HepG2 (cell line): ENCODE results near the gene ZMIZ1. TPM values are rescaled to one million over a fixed set of nuclear protein-coding genes. Genes with fewer than 3 reads are reported as not detected.

Source experiments
- ATAC-seq: fragments of 200-7000 bp; cut with Tn5 transposase; 3 replicates; pipeline ENCODE4 v1.9.1; 2020; ENCODE audit warnings: mild to moderate bottlenecking, moderate library complexity
- BruUV-seq: library from RNA; stranded (reverse); fragments of 400-500 nt; replicated peaks from 2 replicates; lab custom pipeline; 2021; lab: Mats Ljungman, UMichigan
- CTCF ChIA-PET: fragments of 300-600 bp; formaldehyde crosslinking; extraction: SDS; loops from one replicate; lab custom pipeline; 2021; ENCODE audit warnings: low total read pairs, inconsistent platforms, low intra/inter-chr PET ratio; lab: Yijun Ruan, JAX
- POLR2A ChIA-PET: fragments of 350-600 bp; sonication (Branson Sonifier 250); formaldehyde crosslinking; loops from one replicate; lab custom pipeline; 2020; ENCODE audit warnings: antibody characterized with exemption, inconsistent platforms; lab: Yijun Ruan, JAX
- DNase-seq: peaks from one replicate; pipeline ENCODE4 v3.0.0-alpha.2; 2015; ENCODE audit warnings: low spot score
- FAIRE-seq: peaks from 3 replicates; lab custom pipeline; 2011; peaks lifted over from hg19 to GRCh38; lab: Jason Lieb, UNC
- H2AFZ ChIP-seq: one replicate; pipeline ENCODE4 v1.6.1; 2011; ENCODE audit warnings: low read length, inconsistent platforms
- H3K27ac ChIP-seq: fragments of 300-600 bp; 3 replicates; pipeline ENCODE4 v1.8.0; 2011; ENCODE audit warnings: mixed run types, mild to moderate bottlenecking, mixed read lengths, low read length, inconsistent platforms; ENCODE audit not compliant: insufficient read depth; ENCODE audit errors: extremely low read length
- H3K27me3 ChIP-seq, 2 experiments: fragments of 200-600 bp in 1 of 2; 2 replicates in 1 of 2; 3 replicates in 1 of 2; pipeline versions ENCODE4 v1.6.0 to v1.8.0; 2011; ENCODE audit warnings: low read length in 2 of 2, mild to moderate bottlenecking in 2 of 2, moderate library complexity in 2 of 2, inconsistent platforms in 1 of 2; ENCODE audit not compliant: insufficient read depth in 2 of 2, control insufficient read depth in 1 of 2
- H3K36me3 ChIP-seq, 2 experiments: fragments of 200-600 bp in 1 of 2; replicated peaks in 1 of 2; 2 replicates in 1 of 2; 3 replicates in 1 of 2; pipeline versions ENCODE4 v1.5.1 to v1.8.0; 2011; ENCODE audit warnings: low read length in 2 of 2, inconsistent platforms in 1 of 2; ENCODE audit not compliant: insufficient read depth in 2 of 2, control insufficient read depth in 1 of 2
- H3K4me1 ChIP-seq: 2 replicates; pipeline ENCODE4 v1.5.1; 2012; ENCODE audit warnings: low read length, inconsistent platforms; ENCODE audit not compliant: insufficient read depth
- H3K4me2 ChIP-seq: 2 replicates; pipeline ENCODE4 v1.6.0; 2011; ENCODE audit warnings: low read depth, low read length, inconsistent platforms
- H3K4me3 ChIP-seq, 3 experiments: fragments of 200-600 bp in 1 of 3; sonication (generic), shearing (Covaris generic) in 1 of 3; replicated peaks in 1 of 3; 2 replicates each; pipeline ENCODE4 v1.5.1; 2011 to 2016; ENCODE audit warnings: low read length in 3 of 3, inconsistent platforms in 2 of 3, low read depth in 2 of 3, mild to moderate bottlenecking in 2 of 3, control low read depth in 1 of 3, mixed read lengths in 1 of 3; ENCODE audit not compliant: insufficient read depth in 1 of 3
- H3K79me2 ChIP-seq: one replicate; pipeline ENCODE4 v1.6.1; 2011; ENCODE audit warnings: low read length, inconsistent platforms; ENCODE audit not compliant: insufficient read depth
- H3K9ac ChIP-seq: 2 replicates; pipeline ENCODE4 v1.6.0; 2011; ENCODE audit warnings: mild to moderate bottlenecking, low read depth, low read length, inconsistent platforms; ENCODE audit not compliant: insufficient read depth
- H3K9me3 ChIP-seq: 2 replicates; pipeline ENCODE4 v1.5.1; 2012; ENCODE audit warnings: mild to moderate bottlenecking, low read length
- H4K20me1 ChIP-seq: 2 replicates; pipeline ENCODE4 v1.6.0; 2011; ENCODE audit warnings: inconsistent platforms, mild to moderate bottlenecking, low read length, moderate library complexity; ENCODE audit not compliant: insufficient read depth
- GTF3A ChIP-seq: sonication (generic); formaldehyde crosslinking; conservative IDR thresholded peaks from 2 replicates; pipeline ENCODE4 v1.4.0; 2020; ENCODE audit warnings: mild to moderate bottlenecking, missing genetic modification reagents
- SSRP1 ChIP-seq: IDR thresholded peaks from 2 replicates; pipeline ENCODE4 v1.6.1; 2016; ENCODE audit warnings: control low read depth
- ZNF180 ChIP-seq: sonication (generic); formaldehyde crosslinking; IDR thresholded peaks from 2 replicates; pipeline ENCODE4 v1.4.0; 2020; ENCODE audit warnings: low read depth, missing genetic modification reagents, borderline replicate concordance
- ZNF468 ChIP-seq: sonication (generic); formaldehyde crosslinking; IDR thresholded peaks from 2 replicates; pipeline ENCODE4 v1.8.0; 2022; ENCODE audit warnings: mild to moderate bottlenecking, moderate library complexity, missing genetic modification reagents
- WGBS: methylation state at CpG from one replicate; pipeline ENCODE4 v1.1.6; 2017; ENCODE audit warnings: low lambda C conversion rate; 5-methylcytosine and 5-hydroxymethylcytosine counted together
- in situ Hi-C: cut with HindIII; loops from 2 replicates; pipeline ENCODE4 v1.10.0; 2017; ENCODE audit warnings: low pct_unique_long_range_greater_than_20kb; ENCODE audit not compliant: extremely low pct_ligation_motif_present
- intact Hi-C: fragments of 100-400 bp; cut with micrococcal nuclease; formaldehyde crosslinking; loops from one replicate; pipeline ENCODE4 v1.10.0; 2022; ENCODE audit not compliant: unreplicated experiment
- polyA plus RNA-seq, 8 experiments: library from polyadenylated mRNA; depleted of rRNA in 3 of 8; stranded (reverse) in 7 of 8; unstranded in 1 of 8; fragments of >200 nt; fragmentation: Illumina TruSeq in 4 of 8; extraction: Trizol in 4 of 8; gene quantifications; 2 replicates each; pipeline versions ENCODE4 v1.2.1 to v1.2.3, GENCODE V29; 2011 to 2016; ENCODE audit warnings: low read depth in 4 of 8, missing spikeins in 1 of 8, mixed read lengths in 1 of 8; ENCODE audit not compliant: insufficient read depth in 1 of 8
- total RNA-seq, 5 experiments: library from RNA; depleted of rRNA; stranded (reverse); fragments of >200 nt; fragmentation: Illumina TruSeq; extraction: Trizol; gene quantifications; 2 replicates each; pipeline ENCODE4 v1.2.3, GENCODE V29; 2016; ENCODE audit warnings: low read depth in 1 of 5
- TF ChIP-seq, protein P1 (sequence below): sonication (generic); formaldehyde crosslinking; IDR thresholded peaks from 2 replicates; pipeline ENCODE4 v1.4.0; 2020; ENCODE audit warnings: missing genetic modification reagents, borderline replicate concordance
- TF ChIP-seq, protein P2 (sequence below): sonication (generic); formaldehyde crosslinking; IDR thresholded peaks from one replicate; pipeline ENCODE4 v1.5.1; 2020; ENCODE audit warnings: mild to moderate bottlenecking, missing genetic modification reagents; ENCODE audit errors: not compliant biosample characterization

ZMIZ1 gene
- total and polyA plus RNA-seq, 2 of the 13 experiments (the other 11 are each of a cell fraction or from before 2014, with no cell fraction given): 5.3 to 10.2 TPM

DNA sequence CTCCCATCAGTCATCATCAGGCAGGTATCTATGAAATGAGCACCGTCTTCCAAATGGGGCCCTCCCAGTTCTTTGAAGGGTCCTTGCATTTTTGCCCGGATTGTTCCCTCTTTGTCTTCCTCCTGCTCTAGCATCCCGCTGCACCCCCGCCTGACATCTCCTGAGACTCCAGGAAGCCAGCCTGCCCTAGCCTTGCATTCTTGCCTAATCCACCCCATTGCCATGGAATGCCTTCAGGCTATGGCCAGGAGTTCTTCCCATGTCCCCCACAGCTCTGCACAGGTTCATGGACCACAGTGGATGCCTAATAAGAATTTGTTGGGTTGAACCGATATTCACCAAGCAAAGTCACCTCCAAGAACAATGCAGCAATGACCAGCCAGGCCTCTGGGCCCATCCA, 62.1 kb downstream of the ZMIZ1 start:
- Histone ChIP-seq H3K4me1 (peaks cover 88% of the 10 kb centered on the region), H3K9me3 (no peaks in the 10 kb centered on the region), H3K27ac (no peak overlapping the region), H4K20me1 (peaks cover 54% of the 10 kb centered on the region), H3K36me3 (peaks cover 26 to 62% of the 10 kb centered on the region in 2 experiments), H2AFZ (no peak overlapping the region), H3K79me2 (peaks cover 41% of the 10 kb centered on the region), H3K27me3 (no peaks in the 10 kb centered on the region), H3K4me2 (no peak overlapping the region), H3K4me3 (no peak overlapping the region), H3K9ac (no peak overlapping the region)
- 98% methylated on average over 5 of the region's 5 CpGs for WGBS
- BruUV-seq: no TSS peak
- ATAC-seq: no peak
- TF ChIP-seq ZNF468 (CRISPR knock-in tag): no peak
- TF ChIP-seq, protein P1, sequence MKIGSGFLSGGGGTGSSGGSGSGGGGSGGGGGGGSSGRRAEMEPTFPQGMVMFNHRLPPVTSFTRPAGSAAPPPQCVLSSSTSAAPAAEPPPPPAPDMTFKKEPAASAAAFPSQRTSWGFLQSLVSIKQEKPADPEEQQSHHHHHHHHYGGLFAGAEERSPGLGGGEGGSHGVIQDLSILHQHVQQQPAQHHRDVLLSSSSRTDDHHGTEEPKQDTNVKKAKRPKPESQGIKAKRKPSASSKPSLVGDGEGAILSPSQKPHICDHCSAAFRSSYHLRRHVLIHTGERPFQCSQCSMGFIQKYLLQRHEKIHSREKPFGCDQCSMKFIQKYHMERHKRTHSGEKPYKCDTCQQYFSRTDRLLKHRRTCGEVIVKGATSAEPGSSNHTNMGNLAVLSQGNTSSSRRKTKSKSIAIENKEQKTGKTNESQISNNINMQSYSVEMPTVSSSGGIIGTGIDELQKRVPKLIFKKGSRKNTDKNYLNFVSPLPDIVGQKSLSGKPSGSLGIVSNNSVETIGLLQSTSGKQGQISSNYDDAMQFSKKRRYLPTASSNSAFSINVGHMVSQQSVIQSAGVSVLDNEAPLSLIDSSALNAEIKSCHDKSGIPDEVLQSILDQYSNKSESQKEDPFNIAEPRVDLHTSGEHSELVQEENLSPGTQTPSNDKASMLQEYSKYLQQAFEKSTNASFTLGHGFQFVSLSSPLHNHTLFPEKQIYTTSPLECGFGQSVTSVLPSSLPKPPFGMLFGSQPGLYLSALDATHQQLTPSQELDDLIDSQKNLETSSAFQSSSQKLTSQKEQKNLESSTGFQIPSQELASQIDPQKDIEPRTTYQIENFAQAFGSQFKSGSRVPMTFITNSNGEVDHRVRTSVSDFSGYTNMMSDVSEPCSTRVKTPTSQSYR (CRISPR knock-in tag): no peak
- no peak for TF ChIP-seq ZNF180 (CRISPR knock-in tag)
- no peak for TF ChIP-seq GTF3A (CRISPR knock-in tag)
- TF ChIP-seq, protein P2, sequence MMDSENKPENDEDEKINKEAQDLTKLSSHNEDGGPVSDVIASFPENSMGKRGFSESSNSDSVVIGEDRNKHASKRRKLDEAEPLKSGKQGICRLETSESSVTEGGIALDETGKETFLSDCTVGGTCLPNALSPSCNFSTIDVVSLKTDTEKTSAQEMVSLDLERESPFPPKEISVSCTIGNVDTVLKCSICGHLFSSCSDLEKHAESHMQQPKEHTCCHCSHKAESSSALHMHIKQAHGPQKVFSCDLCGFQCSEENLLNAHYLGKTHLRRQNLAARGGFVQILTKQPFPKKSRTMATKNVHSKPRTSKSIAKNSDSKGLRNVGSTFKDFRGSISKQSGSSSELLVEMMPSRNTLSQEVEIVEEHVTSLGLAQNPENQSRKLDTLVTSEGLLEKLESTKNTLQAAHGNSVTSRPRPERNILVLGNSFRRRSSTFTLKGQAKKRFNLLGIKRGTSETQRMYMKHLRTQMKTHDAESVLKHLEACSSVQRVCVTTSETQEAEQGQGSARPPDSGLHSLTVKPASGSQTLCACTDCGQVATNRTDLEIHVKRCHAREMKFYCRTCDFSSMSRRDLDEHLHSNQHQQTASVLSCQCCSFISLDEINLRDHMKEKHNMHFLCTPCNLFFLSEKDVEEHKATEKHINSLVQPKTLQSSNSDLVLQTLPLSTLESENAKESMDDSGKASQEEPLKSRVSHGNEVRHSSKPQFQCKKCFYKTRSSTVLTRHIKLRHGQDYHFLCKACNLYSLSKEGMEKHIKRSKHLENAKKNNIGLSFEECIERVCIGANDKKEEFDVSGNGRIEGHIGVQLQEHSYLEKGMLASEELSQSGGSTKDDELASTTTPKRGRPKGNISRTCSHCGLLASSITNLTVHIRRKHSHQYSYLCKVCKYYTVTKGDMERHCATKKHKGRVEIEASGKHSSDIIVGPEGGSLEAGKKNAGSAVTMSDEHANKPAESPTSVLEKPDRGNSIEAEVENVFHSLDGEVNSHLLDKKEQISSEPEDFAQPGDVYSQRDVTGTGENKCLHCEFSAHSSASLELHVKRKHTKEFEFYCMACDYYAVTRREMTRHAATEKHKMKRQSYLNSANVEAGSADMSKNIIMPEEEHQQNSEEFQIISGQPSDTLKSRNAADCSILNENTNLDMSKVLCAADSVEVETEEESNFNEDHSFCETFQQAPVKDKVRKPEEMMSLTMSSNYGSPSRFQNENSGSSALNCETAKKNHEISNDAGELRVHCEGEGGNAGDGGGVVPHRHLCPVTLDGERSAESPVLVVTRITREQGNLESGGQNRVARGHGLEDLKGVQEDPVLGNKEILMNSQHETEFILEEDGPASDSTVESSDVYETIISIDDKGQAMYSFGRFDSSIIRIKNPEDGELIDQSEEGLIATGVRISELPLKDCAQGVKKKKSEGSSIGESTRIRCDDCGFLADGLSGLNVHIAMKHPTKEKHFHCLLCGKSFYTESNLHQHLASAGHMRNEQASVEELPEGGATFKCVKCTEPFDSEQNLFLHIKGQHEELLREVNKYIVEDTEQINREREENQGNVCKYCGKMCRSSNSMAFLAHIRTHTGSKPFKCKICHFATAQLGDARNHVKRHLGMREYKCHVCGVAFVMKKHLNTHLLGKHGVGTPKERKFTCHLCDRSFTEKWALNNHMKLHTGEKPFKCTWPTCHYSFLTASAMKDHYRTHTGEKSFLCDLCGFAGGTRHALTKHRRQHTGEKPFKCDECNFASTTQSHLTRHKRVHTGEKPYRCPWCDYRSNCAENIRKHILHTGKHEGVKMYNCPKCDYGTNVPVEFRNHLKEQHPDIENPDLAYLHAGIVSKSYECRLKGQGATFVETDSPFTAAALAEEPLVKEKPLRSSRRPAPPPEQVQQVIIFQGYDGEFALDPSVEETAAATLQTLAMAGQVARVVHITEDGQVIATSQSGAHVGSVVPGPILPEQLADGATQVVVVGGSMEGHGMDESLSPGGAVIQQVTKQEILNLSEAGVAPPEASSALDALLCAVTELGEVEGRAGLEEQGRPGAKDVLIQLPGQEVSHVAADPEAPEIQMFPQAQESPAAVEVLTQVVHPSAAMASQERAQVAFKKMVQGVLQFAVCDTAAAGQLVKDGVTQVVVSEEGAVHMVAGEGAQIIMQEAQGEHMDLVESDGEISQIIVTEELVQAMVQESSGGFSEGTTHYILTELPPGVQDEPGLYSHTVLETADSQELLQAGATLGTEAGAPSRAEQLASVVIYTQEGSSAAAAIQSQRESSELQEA (CRISPR knock-in tag): no peak
- no peak for TF ChIP-seq SSRP1 (CRISPR knock-in tag)
- intact Hi-C loops: no loop called here
- in situ Hi-C loops: no loop called here
- ChIA-PET CTCF (no interaction called here), POLR2A (no interaction called here)
- no peak for DNase-seq
- no peak for FAIRE-seq
